ENCODE results near the gene PRIMPOL.

PRIMPOL gene

GRCh38 chr4:184719407-184719806 lies 69.9 kb downstream of the PRIMPOL start:
- no peak for TF ChIP-seq CTCF (IDR thresholded peaks at IDR 0.05; ENCODE audit: insufficient read depth, low read length, missing control alignments)
- no peak overlapping the region for H3K4me3 ChIP-seq (ENCODE audit: low read depth, low read length)
- ChIA-PET POLR2A (no interaction called here), CTCF (no interaction called here)
- DNase-seq (ENCODE audit: low read depth, low spot score): no peak

- no peak for DNase-seq (ENCODE audit: low read depth, low spot score)
- ChIA-PET CTCF (no interaction called here), POLR2A (no interaction called here)
- no peak for TF ChIP-seq CTCF (IDR thresholded peaks at IDR 0.05; ENCODE audit: insufficient read depth, low read length, missing control alignments)
- no peak overlapping the region for H3K4me3 ChIP-seq (ENCODE audit: low read depth, low read length)
Measured at GRCh38 chr4:184721254-184721653, 71.7 kb downstream of the PRIMPOL start.

- H3K4me3 ChIP-seq (ENCODE audit: low read depth, low read length): no peak overlapping the region
- POLR2A ChIA-PET: interaction anchor here (1.0 kb wide), 1 partner anchor 11 kb away, joined by 3 read pairs; the partner anchor contains the start of gene CENPU
- CTCF ChIA-PET: interaction anchor here (0.9 to 1.0 kb wide), 2 partner anchors 19 to 23 kb away, joined by 3 read pairs; no protein-coding TSS in a partner anchor
- DNase-seq (ENCODE audit: low read depth, low spot score): no peak
- TF ChIP-seq CTCF (IDR thresholded peaks at IDR 0.05; ENCODE audit: insufficient read depth, low read length, missing control alignments): no peak
Measured at GRCh38 chr4:184722798-184723197, 73.3 kb downstream of the PRIMPOL start.

GRCh38 chr4:184727430-184727829 lies 77.9 kb downstream of the PRIMPOL start:
- no peak overlapping the region for H3K4me3 ChIP-seq (ENCODE audit: low read depth, low read length)
- POLR2A ChIA-PET: no interaction called here
- CTCF ChIA-PET: no interaction called here
- TF ChIP-seq CTCF (IDR thresholded peaks at IDR 0.05; ENCODE audit: insufficient read depth, low read length, missing control alignments): no peak
- no peak for DNase-seq (ENCODE audit: low read depth, low spot score)

GRCh38 chr4:184728858-184729257 lies 79.3 kb downstream of the PRIMPOL start:
- ChIA-PET POLR2A (no interaction called here), CTCF (no interaction called here)
- no peak for TF ChIP-seq CTCF (IDR thresholded peaks at IDR 0.05; ENCODE audit: insufficient read depth, low read length, missing control alignments)
- DNase-seq (ENCODE audit: low read depth, low spot score): no peak
- no peak overlapping the region for H3K4me3 ChIP-seq (ENCODE audit: low read depth, low read length)

GRCh38 chr4:184729946-184730345 lies 80.4 kb downstream of the PRIMPOL start:
- no peak for TF ChIP-seq CTCF (IDR thresholded peaks at IDR 0.05; ENCODE audit: insufficient read depth, low read length, missing control alignments)
- DNase-seq (ENCODE audit: low read depth, low spot score): no peak
- POLR2A ChIA-PET: no interaction called here
- H3K4me3 ChIP-seq (ENCODE audit: low read depth, low read length): no peak overlapping the region
- CTCF ChIA-PET: interaction anchor here (1.0 kb wide), 1 partner anchor 17 kb away, joined by 3 read pairs; no protein-coding TSS in a partner anchor

Data from AG04449 (cell line).